ENCODE measurements around the gene HDGF.

- TF ChIP-seq CREB1 (CRISPR knock-in tag; IDR thresholded peaks at IDR 0.05; ENCODE audit: low read depth) (no peak), CTCF (conservative IDR thresholded peaks at IDR 0.05; ENCODE audit: low read depth in 2 of 2) (peak; percentile 70 to 81), POLR2AphosphoS5 (IDR thresholded peaks at IDR 0.05; ENCODE audit: low read depth) (no peak), REST (IDR thresholded peaks at IDR 0.05; ENCODE audit: unreplicated experiment) (no peak), EZH2phosphoT487 (IDR thresholded peaks at IDR 0.05; ENCODE audit: unreplicated experiment) (no peak), EZH2 (IDR thresholded peaks at IDR 0.05; ENCODE audit: low read depth, unreplicated experiment) (no peak)
These were observed 24.8 kb downstream of the HDGF start for GRCh38 chr1:156726549-156727226.

Measured in GM23338 (cell line).